Measurements from ENCODE around the gene TNK1. TPM values are rescaled to one million over a fixed set of nuclear protein-coding genes. Genes with fewer than 3 reads are reported as not detected.

The TNK1 gene
- polyA plus RNA-seq, 2 donors: 6.1 to 9.3 TPM

DNA sequence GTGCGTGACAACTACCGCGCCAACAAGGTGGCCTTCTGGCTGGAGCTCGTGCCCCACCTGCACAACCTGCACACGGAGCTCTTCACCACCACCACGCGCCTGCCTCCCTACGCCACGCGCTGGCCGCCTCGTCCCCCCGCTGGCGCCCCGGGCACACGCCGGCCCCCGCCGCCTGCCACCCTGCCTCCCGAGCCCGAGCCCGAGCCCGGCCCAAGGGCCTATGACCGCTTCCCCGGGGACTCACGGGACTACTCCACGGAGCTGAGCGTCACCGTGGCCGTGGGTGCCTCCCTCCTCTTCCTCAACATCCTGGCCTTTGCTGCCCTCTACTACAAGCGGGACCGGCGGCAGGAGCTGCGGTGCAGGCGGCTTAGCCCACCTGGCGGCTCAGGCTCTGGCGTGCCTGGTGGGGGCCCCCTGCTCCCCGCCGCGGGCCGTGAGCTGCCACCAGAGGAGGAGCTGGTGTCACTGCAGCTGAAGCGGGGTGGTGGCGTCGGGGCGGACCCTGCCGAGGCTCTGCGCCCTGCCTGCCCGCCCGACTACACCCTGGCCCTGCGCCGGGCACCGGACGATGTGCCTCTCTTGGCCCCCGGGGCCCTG lies 36.3 kb downstream of the TNK1 start:
- no peaks in the 10 kb centered on the region for H3K27me3 ChIP-seq (ENCODE audit: control insufficient read depth in 1 of 2, insufficient read depth in 2 of 2, low read length in 2 of 2)
- H3K27ac ChIP-seq (ENCODE audit: low read depth in 2 of 2, low read length in 1 of 2): no peak overlapping the region
- H3K4me3 ChIP-seq (ENCODE audit: low read depth in 1 of 2, low read length in 2 of 2): no peak overlapping the region
- no peaks in the 10 kb centered on the region for H3K36me3 ChIP-seq (ENCODE audit: control insufficient read depth in 2 of 2, insufficient read depth in 2 of 2, low read length in 1 of 2)
- H3K9me3 ChIP-seq (ENCODE audit: control insufficient read depth in 2 of 2, insufficient read depth in 1 of 2, low read depth in 1 of 2, low read length in 1 of 2): no peaks in the 10 kb centered on the region
- no peaks in the 10 kb centered on the region for H3K4me1 ChIP-seq (ENCODE audit: control insufficient read depth in 2 of 2, insufficient read depth in 2 of 2, low read length in 1 of 2)
- WGBS, 2 donors: 94% methylated on average over 50 to 54 of the region's 54 CpGs

DNA sequence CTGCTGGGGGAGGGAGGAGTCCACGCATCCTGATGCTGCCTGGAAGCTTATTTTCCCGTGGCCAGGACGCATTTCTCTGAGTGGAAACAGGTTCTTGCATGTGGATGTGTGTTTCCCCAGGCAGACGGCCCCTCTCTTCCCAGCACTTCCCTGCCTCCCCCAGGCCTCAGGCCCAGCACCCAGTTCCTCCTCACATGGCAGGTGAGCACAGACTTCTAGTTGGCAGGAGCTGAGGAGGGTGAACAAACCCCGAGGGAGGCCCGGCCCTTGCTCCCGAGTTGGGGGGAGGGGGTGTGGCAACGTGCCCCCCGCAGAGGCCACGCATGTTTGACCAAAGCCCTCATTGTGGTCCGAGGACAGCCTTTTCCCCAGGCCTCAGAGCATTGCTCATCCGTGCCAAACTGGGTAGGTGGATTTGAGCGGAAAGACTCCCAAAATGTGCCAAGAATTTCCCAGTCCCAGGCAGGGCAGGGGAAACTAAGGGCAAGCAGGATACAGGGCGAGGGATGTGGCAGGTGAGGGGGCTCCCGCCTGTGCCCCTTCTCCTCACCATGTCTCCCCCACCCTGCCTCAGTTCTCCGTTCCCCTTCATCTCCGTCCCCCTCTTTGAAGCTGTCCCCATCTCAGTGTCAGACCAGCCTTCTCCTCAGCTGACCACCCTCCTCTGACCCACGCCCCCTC lies 37.7 kb downstream of the TNK1 start:
- Histone ChIP-seq H3K4me3 (ENCODE audit: low read depth in 1 of 2, low read length in 2 of 2) (no peak overlapping the region), H3K36me3 (ENCODE audit: control insufficient read depth in 2 of 2, insufficient read depth in 2 of 2, low read length in 1 of 2) (no peaks in the 10 kb centered on the region), H3K4me1 (ENCODE audit: control insufficient read depth in 2 of 2, insufficient read depth in 2 of 2, low read length in 1 of 2) (no peaks in the 10 kb centered on the region), H3K27me3 (ENCODE audit: control insufficient read depth in 1 of 2, insufficient read depth in 2 of 2, low read length in 2 of 2) (no peaks in the 10 kb centered on the region), H3K9me3 (ENCODE audit: control insufficient read depth in 2 of 2, insufficient read depth in 1 of 2, low read depth in 1 of 2, low read length in 1 of 2) (no peaks in the 10 kb centered on the region), H3K27ac (ENCODE audit: low read depth in 2 of 2, low read length in 1 of 2) (no peak overlapping the region)
- 67% methylated on average over 18 of the region's 18 CpGs for WGBS, 2 donors

DNA sequence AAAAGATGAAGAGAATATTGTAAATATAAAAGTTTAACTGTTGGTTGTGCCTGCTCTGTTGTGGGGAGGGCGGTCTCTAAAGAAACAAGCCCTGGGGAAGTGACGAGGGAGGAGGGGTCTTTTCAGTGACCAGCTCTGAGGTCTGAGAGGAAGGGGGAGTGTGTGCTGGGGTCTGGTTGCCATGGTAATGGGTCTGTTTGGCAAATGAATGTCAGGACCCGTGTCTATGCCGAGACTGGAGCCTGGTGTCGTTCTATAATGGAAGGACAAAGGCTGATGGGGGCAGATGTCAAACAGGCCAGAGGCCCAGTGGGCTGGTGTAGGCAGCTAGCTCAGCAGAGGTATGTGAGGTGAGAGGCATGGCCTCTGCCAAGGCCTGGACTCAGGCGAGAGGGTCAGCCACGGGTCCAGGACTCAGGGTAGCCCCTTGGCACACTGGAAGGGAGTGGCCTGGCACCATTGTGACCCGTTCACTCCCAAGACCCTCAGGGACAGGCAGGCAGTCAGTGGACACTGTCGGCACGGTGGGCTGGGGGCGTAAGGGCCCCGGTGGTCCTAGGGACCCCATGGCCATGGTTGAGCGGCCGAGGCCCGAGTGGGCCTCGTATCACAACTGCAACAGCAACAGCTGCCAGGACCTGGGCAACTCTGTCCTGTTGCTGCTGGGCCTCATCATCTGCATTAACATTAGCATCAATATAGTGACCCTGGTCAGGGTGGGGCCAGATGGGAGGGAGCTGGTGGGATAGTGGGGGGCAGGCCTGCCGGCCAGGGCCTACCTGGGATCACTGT lies 39.1 kb downstream of the TNK1 start, which contains the start of gene SPEM1:
TSS of gene SPEM1 (plus strand) at position 506 of the 792 bp plus-strand sequence. CDS start at position 567, 61 bp downstream.
- no peak within 1 kb of the TSS for H3K27ac ChIP-seq (ENCODE audit: low read depth in 2 of 2, low read length in 1 of 2)
- H3K27me3 ChIP-seq (ENCODE audit: control insufficient read depth in 1 of 2, insufficient read depth in 2 of 2, low read length in 2 of 2): no peaks in the 10 kb centered on the region
- no peaks in the 10 kb centered on the region for H3K36me3 ChIP-seq (ENCODE audit: control insufficient read depth in 2 of 2, insufficient read depth in 2 of 2, low read length in 1 of 2)
- H3K4me1 ChIP-seq (ENCODE audit: control insufficient read depth in 2 of 2, insufficient read depth in 2 of 2, low read length in 1 of 2): no peaks in the 10 kb centered on the region
- no peak within 1 kb of the TSS for H3K4me3 ChIP-seq (ENCODE audit: low read depth in 1 of 2, low read length in 2 of 2)
- WGBS, 2 donors: 77 to 85% methylated on average over 16 to 17 of the region's 17 CpGs
- H3K9me3 ChIP-seq (ENCODE audit: control insufficient read depth in 2 of 2, insufficient read depth in 1 of 2, low read depth in 1 of 2, low read length in 1 of 2): no peaks in the 10 kb centered on the region

DNA sequence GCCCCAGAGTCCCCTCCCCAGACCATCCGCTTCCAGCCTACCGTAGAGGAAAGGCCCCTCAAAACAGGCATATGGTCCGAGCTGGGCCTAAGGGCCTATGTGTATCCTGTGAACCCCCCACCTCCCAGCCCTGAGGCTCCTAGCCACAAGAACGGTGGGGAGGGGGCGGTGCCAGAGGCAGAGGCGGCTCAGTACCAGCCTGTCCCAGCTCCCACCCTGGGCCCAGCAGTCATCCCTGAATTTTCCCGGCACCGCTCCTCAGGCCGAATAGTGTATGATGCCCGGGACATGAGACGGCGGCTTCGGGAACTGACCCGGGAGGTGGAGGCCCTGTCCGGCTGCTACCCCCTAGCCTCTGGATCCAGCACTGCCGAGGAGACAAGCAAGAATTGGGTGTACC lies 40.3 kb downstream of the TNK1 start:
- Histone ChIP-seq H3K27me3 (ENCODE audit: control insufficient read depth in 1 of 2, insufficient read depth in 2 of 2, low read length in 2 of 2) (no peaks in the 10 kb centered on the region), H3K4me1 (ENCODE audit: control insufficient read depth in 2 of 2, insufficient read depth in 2 of 2, low read length in 1 of 2) (no peaks in the 10 kb centered on the region), H3K9me3 (ENCODE audit: control insufficient read depth in 2 of 2, insufficient read depth in 1 of 2, low read depth in 1 of 2, low read length in 1 of 2) (no peaks in the 10 kb centered on the region), H3K4me3 (ENCODE audit: low read depth in 1 of 2, low read length in 2 of 2) (no peak overlapping the region), H3K27ac (ENCODE audit: low read depth in 2 of 2, low read length in 1 of 2) (no peak overlapping the region), H3K36me3 (ENCODE audit: control insufficient read depth in 2 of 2, insufficient read depth in 2 of 2, low read length in 1 of 2) (no peaks in the 10 kb centered on the region)
- WGBS, 2 donors: 94 to 95% methylated on average over 16 of the region's 16 CpGs

DNA sequence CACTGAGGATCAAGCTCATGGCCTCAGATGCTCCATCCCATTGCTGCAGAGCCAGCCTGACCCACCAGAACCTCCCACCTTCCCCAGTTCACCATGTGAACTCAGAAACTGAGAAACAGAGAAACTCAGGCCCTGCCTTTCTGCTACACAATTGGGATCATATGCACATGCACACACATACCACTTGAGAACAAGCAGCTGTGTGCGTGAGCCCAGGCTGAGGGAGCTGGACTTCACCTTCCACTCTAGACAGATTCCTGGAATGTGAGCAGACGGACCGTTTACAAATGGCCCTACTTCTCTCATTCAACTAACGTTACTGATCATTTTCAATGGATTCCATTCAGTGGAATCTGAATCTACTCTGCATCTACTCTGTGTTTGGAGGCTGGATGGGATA lies 42.8 kb downstream of the TNK1 start:
- no peaks in the 10 kb centered on the region for H3K36me3 ChIP-seq (ENCODE audit: control insufficient read depth in 2 of 2, insufficient read depth in 2 of 2, low read length in 1 of 2)
- H3K4me1 ChIP-seq (ENCODE audit: control insufficient read depth in 2 of 2, insufficient read depth in 2 of 2, low read length in 1 of 2): no peaks in the 10 kb centered on the region
- no peaks in the 10 kb centered on the region for H3K27me3 ChIP-seq (ENCODE audit: control insufficient read depth in 1 of 2, insufficient read depth in 2 of 2, low read length in 2 of 2)
- WGBS, 2 donors: 64 to 68% methylated on average over 4 of the region's 4 CpGs
- H3K9me3 ChIP-seq (ENCODE audit: control insufficient read depth in 2 of 2, insufficient read depth in 1 of 2, low read depth in 1 of 2, low read length in 1 of 2): no peaks in the 10 kb centered on the region
- no peak overlapping the region for H3K4me3 ChIP-seq (ENCODE audit: low read depth in 1 of 2, low read length in 2 of 2)
- no peak overlapping the region for H3K27ac ChIP-seq (ENCODE audit: low read depth in 2 of 2, low read length in 1 of 2)

DNA sequence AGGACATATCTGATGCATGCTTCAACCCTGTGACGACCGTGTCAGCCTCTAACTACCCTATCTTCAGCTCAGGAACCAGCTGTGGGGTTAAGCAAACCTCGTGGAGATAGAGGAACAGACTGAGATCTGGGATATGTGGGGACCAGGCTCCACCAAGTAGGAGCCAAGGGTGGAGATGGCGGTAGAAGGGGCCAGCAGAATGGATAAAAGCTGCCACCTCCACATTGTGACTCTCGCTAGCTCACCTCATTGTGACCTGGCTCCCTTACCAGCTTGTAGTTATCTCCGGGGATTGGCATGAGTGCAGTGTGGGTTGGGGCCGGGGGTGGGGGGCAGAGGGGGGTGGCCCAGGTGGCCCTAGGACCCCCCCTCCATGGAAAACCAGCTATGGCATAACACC lies 44.4 kb downstream of the TNK1 start, which contains the start of gene SPEM2:
TSS of gene SPEM2 (plus strand) at position 301 of the 400 bp plus-strand sequence. CDS start at position 374, 73 bp downstream.
- Histone ChIP-seq H3K4me3 (ENCODE audit: low read depth in 1 of 2, low read length in 2 of 2) (no peak within 1 kb of the TSS), H3K4me1 (ENCODE audit: control insufficient read depth in 2 of 2, insufficient read depth in 2 of 2, low read length in 1 of 2) (no peaks in the 10 kb centered on the region), H3K27ac (ENCODE audit: low read depth in 2 of 2, low read length in 1 of 2) (no peak within 1 kb of the TSS), H3K27me3 (ENCODE audit: control insufficient read depth in 1 of 2, insufficient read depth in 2 of 2, low read length in 2 of 2) (no peaks in the 10 kb centered on the region), H3K36me3 (ENCODE audit: control insufficient read depth in 2 of 2, insufficient read depth in 2 of 2, low read length in 1 of 2) (no peaks in the 10 kb centered on the region), H3K9me3 (ENCODE audit: control insufficient read depth in 2 of 2, insufficient read depth in 1 of 2, low read depth in 1 of 2, low read length in 1 of 2) (no peaks in the 10 kb centered on the region)
- WGBS, 2 donors: 81 to 86% methylated on average over 7 of the region's 7 CpGs

DNA sequence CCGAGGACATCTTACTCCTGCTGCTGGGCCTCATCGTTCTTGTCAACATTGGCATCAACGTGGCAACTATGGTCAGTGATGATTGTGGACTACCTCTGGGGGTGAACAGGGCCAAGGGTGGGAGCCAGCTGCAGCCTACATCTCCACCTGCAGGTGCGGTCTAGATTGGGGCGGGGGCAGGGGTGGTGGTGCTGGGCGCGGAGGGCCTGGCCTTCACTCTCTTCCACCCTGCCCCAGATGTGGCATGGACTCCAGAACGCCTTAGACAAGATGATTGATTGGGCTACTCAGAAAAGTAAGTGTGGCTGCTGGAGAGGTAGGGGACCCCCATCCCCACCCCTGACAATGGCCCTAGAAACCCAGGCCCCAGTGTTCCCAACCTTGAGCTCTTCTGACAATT lies 44.9 kb downstream of the TNK1 start:
- no peaks in the 10 kb centered on the region for H3K4me1 ChIP-seq (ENCODE audit: control insufficient read depth in 2 of 2, insufficient read depth in 2 of 2, low read length in 1 of 2)
- WGBS, 2 donors: 82 to 85% methylated on average over 8 of the region's 8 CpGs
- no peaks in the 10 kb centered on the region for H3K36me3 ChIP-seq (ENCODE audit: control insufficient read depth in 2 of 2, insufficient read depth in 2 of 2, low read length in 1 of 2)
- H3K27ac ChIP-seq (ENCODE audit: low read depth in 2 of 2, low read length in 1 of 2): no peak overlapping the region
- H3K4me3 ChIP-seq (ENCODE audit: low read depth in 1 of 2, low read length in 2 of 2): no peak overlapping the region
- no peaks in the 10 kb centered on the region for H3K9me3 ChIP-seq (ENCODE audit: control insufficient read depth in 2 of 2, insufficient read depth in 1 of 2, low read depth in 1 of 2, low read length in 1 of 2)
- H3K27me3 ChIP-seq (ENCODE audit: control insufficient read depth in 1 of 2, insufficient read depth in 2 of 2, low read length in 2 of 2): no peaks in the 10 kb centered on the region

DNA sequence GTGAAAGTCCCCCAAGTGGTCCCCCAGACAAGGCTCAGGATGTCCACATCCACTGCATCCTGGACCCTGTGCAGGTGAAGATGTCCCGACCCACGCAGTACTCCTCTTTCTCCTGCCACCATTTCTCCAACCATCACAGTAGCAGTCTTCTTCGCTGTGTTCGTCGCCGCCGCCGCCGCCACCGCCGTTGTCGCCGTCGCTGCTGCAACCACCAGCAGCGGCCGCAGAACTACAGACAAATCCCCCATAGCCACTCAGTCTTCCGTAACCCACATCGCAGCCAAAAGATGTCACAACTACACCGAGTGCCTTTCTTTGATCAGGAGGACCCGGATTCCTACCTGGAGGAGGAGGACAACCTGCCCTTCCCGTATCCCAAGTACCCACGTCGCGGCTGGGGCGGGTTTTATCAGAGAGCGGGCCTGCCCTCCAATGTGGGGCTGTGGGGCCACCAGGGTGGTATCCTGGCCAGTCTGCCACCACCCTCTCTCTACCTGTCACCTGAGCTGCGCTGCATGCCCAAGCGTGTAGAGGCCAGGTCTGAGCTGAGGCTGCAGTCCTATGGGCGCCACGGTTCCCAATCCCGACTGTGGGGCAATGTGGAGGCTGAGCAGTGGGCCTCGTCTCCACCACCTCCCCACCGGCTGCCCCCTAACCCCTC lies 45.4 kb downstream of the TNK1 start:
- Histone ChIP-seq H3K27me3 (ENCODE audit: control insufficient read depth in 1 of 2, insufficient read depth in 2 of 2, low read length in 2 of 2) (no peaks in the 10 kb centered on the region), H3K27ac (ENCODE audit: low read depth in 2 of 2, low read length in 1 of 2) (no peak overlapping the region), H3K4me3 (ENCODE audit: low read depth in 1 of 2, low read length in 2 of 2) (no peak overlapping the region), H3K36me3 (ENCODE audit: control insufficient read depth in 2 of 2, insufficient read depth in 2 of 2, low read length in 1 of 2) (no peaks in the 10 kb centered on the region), H3K9me3 (ENCODE audit: control insufficient read depth in 2 of 2, insufficient read depth in 1 of 2, low read depth in 1 of 2, low read length in 1 of 2) (no peaks in the 10 kb centered on the region), H3K4me1 (ENCODE audit: control insufficient read depth in 2 of 2, insufficient read depth in 2 of 2, low read length in 1 of 2) (no peaks in the 10 kb centered on the region)
- WGBS, 2 donors: 92 to 93% methylated on average over 33 of the region's 33 CpGs

DNA sequence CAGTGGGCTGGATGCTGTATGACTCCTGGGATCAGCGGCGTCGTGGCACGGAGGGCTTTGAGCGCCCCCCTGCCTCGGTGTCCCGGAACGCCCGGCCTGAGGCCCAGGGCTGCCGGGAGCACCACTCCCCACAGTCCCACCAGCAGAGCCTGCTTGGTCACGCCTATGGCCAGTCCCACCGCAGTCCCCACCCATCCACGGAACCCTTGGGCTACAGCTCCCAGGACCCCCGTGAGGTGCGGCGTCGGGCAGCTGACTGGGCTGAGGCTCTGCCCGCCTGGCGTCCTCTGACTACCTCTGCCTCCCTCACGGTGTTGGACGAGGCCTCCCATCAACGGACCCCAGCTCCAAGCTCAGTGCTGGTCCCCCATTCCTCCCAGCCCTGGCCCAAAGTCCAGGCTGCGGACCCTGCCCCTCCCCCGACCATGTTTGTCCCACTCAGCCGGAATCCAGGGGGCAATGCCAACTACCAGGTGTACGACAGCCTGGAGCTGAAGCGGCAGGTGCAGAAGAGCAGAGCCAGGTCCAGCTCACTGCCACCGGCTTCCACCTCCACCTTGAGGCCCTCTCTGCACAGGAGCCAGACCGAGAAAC lies 46.1 kb downstream of the TNK1 start:
- Histone ChIP-seq H3K27ac (ENCODE audit: low read depth in 2 of 2, low read length in 1 of 2) (no peak overlapping the region), H3K27me3 (ENCODE audit: control insufficient read depth in 1 of 2, insufficient read depth in 2 of 2, low read length in 2 of 2) (no peaks in the 10 kb centered on the region), H3K36me3 (ENCODE audit: control insufficient read depth in 2 of 2, insufficient read depth in 2 of 2, low read length in 1 of 2) (no peaks in the 10 kb centered on the region), H3K4me1 (ENCODE audit: control insufficient read depth in 2 of 2, insufficient read depth in 2 of 2, low read length in 1 of 2) (no peaks in the 10 kb centered on the region), H3K4me3 (ENCODE audit: low read depth in 1 of 2, low read length in 2 of 2) (no peak overlapping the region), H3K9me3 (ENCODE audit: control insufficient read depth in 2 of 2, insufficient read depth in 1 of 2, low read depth in 1 of 2, low read length in 1 of 2) (no peaks in the 10 kb centered on the region)
- WGBS, 2 donors: 91 to 92% methylated on average over 29 of the region's 29 CpGs
